ENCODE results near the gene COASY. TPM values are rescaled to one million over a fixed set of nuclear protein-coding genes. Genes with fewer than 3 reads are reported as not detected.
"Not testable (repeated sequence)": the region's sequence is repeated elsewhere in the genome, so short reads cannot be mapped to it uniquely, and the experiment has no call there.

Gene COASY
- total RNA-seq, 1 experiment from 2014 or later = 46.7 TPM

DNA sequence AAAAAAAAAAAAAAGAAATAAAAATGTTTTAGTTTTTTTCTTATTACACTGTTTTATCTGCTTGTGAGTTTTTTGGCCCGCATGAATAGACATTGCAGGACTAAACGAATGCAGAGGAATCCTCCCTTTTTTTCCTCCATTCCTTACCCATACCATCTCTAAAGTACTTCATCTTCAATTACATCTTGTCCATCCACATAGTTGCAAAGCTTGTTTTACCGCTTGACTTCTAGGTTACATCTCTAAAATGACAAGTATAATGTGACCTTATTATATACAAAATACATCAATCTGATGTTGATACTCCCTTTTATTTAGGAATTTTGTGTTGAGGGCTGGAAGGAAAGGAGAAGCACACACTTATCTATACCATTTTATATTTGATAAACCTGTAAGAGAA lies 34.4 kb downstream of the COASY start:
- H3K27ac ChIP-seq (ENCODE audit: low read length) = no peak overlapping the region
- H3K4me3 ChIP-seq (ENCODE audit: low read length) = no peak overlapping the region
- H3K9me3 ChIP-seq (ENCODE audit: low read length) = no peaks in the 10 kb centered on the region
- H3K4me1 ChIP-seq (ENCODE audit: low read length) = no peaks in the 10 kb centered on the region
- H2AFZ ChIP-seq (ENCODE audit: low read length) = no peak overlapping the region
- no peaks in the 10 kb centered on the region for H4K20me1 ChIP-seq (ENCODE audit: insufficient read depth, low read depth, low read length)
- H3K9ac ChIP-seq (ENCODE audit: low read length) = no peak overlapping the region
- peaks cover 6% of the 10 kb centered on the region; the same call in 1 of the 2 replicates for H3K36me3 ChIP-seq (ENCODE audit: insufficient read depth, low read length)
- peaks cover 37% of the 10 kb centered on the region for H3K79me2 ChIP-seq (ENCODE audit: low read length)
- peak; percentile 32 for DNase-seq
- H3K4me2 ChIP-seq (ENCODE audit: low read depth, low read length, poor library complexity, severe bottlenecking) = no peak overlapping the region
- no peaks in the 10 kb centered on the region for H3K9me2 ChIP-seq (replicated peaks; ENCODE audit: insufficient read depth, low read length)
- no peaks in the 10 kb centered on the region for H3K27me3 ChIP-seq (ENCODE audit: low read length)

DNA sequence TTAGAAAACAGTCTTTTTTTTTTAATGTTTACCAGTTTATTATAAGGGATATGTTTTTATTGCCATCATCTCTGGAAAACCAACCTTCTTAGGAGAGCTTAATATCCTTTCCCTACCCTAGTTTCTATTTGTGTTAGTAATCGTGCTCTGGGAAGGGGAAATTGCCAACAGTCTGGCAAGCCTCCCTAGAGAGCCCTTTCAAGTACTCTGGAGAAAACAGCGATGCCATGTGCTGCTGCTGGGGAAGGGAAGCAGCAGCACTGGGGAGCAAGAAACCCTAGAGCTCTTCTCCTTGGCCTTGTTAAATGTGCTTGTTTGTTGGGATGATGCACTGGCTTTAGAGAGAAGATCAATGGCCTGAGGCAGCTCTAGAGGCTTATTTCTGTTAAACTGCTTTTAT lies 37.0 kb downstream of the COASY start:
- no peaks in the 10 kb centered on the region; the same call in 1 of the 2 replicates for H4K20me1 ChIP-seq (ENCODE audit: insufficient read depth, low read depth, low read length)
- peaks cover 50% of the 10 kb centered on the region for H3K79me2 ChIP-seq (ENCODE audit: low read length)
- H3K4me1 ChIP-seq (ENCODE audit: low read length) = no peaks in the 10 kb centered on the region
- no peaks in the 10 kb centered on the region for H3K27me3 ChIP-seq (ENCODE audit: low read length)
- no peaks in the 10 kb centered on the region for H3K9me3 ChIP-seq (ENCODE audit: low read length)
- DNase-seq = peak; percentile 22
- no peak overlapping the region for H3K9ac ChIP-seq (ENCODE audit: low read length)
- no peak overlapping the region for H3K4me2 ChIP-seq (ENCODE audit: low read depth, low read length, poor library complexity, severe bottlenecking)
- no peak overlapping the region for H3K27ac ChIP-seq (ENCODE audit: low read length)
- no peaks in the 10 kb centered on the region for H3K9me2 ChIP-seq (replicated peaks; ENCODE audit: insufficient read depth, low read length)
- H3K36me3 ChIP-seq (ENCODE audit: insufficient read depth, low read length) = no peaks in the 10 kb centered on the region
- no peak overlapping the region for H3K4me3 ChIP-seq (ENCODE audit: low read length)
- no peak overlapping the region for H2AFZ ChIP-seq (ENCODE audit: low read length)

DNA sequence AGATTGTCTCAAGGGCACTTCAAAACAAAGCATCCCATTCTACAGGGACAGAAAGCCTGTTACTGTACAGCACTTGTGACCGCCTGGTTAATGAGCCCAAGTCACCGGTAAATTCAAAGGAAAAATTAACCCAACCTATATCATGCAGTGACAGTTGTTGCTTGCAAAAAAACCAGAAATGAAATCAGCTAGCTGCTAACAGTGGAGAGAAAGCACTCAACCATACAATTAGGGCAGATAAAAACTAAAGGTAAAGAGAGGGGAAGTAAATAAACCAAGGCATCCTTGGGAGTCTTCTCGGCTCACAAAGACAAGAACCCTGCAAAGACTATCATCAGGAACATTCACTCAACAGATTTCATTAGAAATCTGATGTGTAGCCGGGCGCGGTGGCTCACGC lies 41.4 kb downstream of the COASY start:
- H3K27ac ChIP-seq (ENCODE audit: low read length) = no peak overlapping the region
- H3K36me3 ChIP-seq (ENCODE audit: insufficient read depth, low read length) = no peaks in the 10 kb centered on the region
- no peaks in the 10 kb centered on the region for H3K27me3 ChIP-seq (ENCODE audit: low read length)
- peaks cover 23% of the 10 kb centered on the region for H3K4me1 ChIP-seq (ENCODE audit: low read length)
- H3K9me2 ChIP-seq (replicated peaks; ENCODE audit: insufficient read depth, low read length) = no peaks in the 10 kb centered on the region
- H3K4me3 ChIP-seq (ENCODE audit: low read length) = no peak overlapping the region
- H3K9ac ChIP-seq (ENCODE audit: low read length) = no peak overlapping the region
- H3K4me2 ChIP-seq (ENCODE audit: low read depth, low read length, poor library complexity, severe bottlenecking) = no peak overlapping the region
- H3K9me3 ChIP-seq (ENCODE audit: low read length) = no peaks in the 10 kb centered on the region
- H4K20me1 ChIP-seq (ENCODE audit: insufficient read depth, low read depth, low read length) = no peaks in the 10 kb centered on the region; the same call in 1 of the 2 replicates
- no peak for DNase-seq
- H3K79me2 ChIP-seq (ENCODE audit: low read length) = peaks cover 90% of the 10 kb centered on the region
- no peak overlapping the region for H2AFZ ChIP-seq (ENCODE audit: low read length)

DNA sequence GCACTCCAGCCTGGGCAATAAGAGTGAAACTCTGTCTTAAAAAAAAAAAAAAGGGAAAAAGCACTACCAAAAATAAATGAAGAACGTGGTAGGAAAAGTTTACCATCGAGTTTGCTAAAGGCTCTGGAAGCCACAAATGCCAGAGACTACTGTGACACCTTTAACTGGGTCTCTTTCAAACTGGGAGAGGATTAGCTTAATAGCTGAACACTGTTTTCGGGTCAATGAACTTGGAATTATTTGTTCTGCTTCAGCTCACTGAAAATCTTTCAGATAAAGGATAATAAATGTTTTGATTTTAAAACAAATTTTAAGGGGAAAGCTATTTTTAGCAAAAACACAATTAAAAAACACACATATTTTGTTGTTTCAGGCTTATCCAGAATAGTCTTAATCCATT lies 45.8 kb downstream of the COASY start:
- H3K9me2 ChIP-seq (replicated peaks; ENCODE audit: insufficient read depth, low read length) = no peaks in the 10 kb centered on the region
- H3K27me3 ChIP-seq (ENCODE audit: low read length) = no peaks in the 10 kb centered on the region
- H3K9ac ChIP-seq (ENCODE audit: low read length) = peak overlapping the region; percentile 94
- H4K20me1 ChIP-seq (ENCODE audit: insufficient read depth, low read depth, low read length) = no peaks in the 10 kb centered on the region; the same call in 1 of the 2 replicates
- no peak overlapping the region for H3K27ac ChIP-seq (ENCODE audit: low read length)
- peaks cover 72% of the 10 kb centered on the region for H3K79me2 ChIP-seq (ENCODE audit: low read length)
- H3K36me3 ChIP-seq (ENCODE audit: insufficient read depth, low read length) = peaks cover 7% of the 10 kb centered on the region; the same call in 1 of the 2 replicates
- no peak overlapping the region for H2AFZ ChIP-seq (ENCODE audit: low read length)
- H3K9me3 ChIP-seq (ENCODE audit: low read length) = no peaks in the 10 kb centered on the region
- H3K4me1 ChIP-seq (ENCODE audit: low read length) = peaks cover 31% of the 10 kb centered on the region
- no peak for DNase-seq
- peak overlapping the region; percentile 87 for H3K4me2 ChIP-seq (ENCODE audit: low read depth, low read length, poor library complexity, severe bottlenecking)
- H3K4me3 ChIP-seq (ENCODE audit: low read length) = peak overlapping the region; percentile 98

DNA sequence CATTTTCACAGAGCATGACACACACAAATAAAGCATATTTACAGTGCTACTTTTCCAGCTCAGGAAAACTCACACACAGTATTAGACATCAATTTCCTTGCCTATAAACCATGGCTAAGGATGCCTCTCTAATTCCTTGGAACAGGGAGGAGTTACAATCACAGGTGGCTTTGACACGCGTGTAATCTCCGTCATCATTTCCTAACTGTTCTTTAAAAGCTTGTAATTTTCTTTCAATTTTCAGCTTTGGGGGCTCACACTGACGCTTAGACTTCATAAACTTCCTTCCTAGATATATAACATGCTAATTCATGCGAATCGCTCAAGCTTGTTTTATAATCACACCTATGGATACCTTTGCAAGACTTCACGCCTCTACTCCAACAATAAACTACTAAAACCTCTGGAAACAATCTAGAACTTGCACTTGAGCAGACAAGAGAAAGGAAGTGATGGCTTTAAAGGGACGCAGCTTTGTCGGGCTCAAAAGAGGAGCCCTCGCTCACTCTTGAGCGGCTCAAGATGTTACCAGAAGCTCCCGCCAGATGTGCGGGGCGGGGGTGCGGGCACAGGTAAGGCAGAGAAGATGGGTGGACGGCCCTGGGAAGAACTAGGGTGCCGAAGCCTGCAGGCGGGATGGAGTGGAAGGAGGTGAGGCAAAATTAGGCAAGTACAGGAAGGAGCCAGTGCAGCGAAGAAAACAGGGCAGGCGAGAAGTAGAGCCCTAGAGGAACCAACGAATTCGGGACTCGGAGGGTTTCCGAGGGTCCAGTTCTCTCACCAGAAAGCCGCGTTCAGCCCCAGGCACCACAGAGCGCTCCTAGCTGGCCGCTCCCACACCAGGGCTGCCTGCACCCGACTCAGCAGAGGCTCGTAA lies 46.6 kb downstream of the COASY start:
- H3K79me2 ChIP-seq (ENCODE audit: low read length) = peaks cover 65% of the 10 kb centered on the region

DNA sequence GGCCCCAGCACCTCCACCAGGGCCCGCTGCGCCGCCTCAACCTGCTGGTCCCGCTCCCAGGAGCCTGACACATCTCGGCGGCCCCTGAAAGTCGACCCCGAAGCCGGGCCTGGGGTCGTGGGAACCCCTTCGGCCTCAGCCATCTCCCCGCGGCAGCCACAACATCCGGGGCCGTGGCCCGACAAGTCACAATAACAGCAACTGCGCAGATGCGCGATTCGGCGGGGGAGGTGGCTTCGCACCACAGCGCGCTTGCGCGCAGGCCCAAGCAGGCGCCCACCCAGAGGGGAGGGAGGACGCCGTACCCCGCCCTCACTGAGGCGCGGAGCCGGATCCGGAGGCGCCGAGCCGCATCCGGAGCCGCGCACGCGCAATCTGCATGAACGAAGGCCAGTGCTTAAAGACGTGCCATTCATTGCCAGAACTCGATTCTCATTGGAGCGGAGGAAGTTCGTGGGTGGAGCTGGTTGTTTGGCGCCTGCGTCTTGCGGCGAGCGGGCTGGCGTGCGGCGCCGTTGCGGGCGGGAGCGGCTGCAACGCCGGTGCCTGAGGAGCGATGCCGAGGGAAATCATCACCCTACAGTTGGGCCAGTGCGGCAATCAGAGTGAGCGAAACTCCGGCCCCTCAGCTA lies 47.4 kb downstream of the COASY start, which contains the start of the genes RETREG3 and TUBG1:
Gene RETREG3, minus strand, starts transcription at position 193 of the 632 bp plus-strand sequence. Its CDS starts 50 bp downstream, at position 143.
Gene TUBG1, plus strand, starts transcription at position 502 of the 632 bp plus-strand sequence. Its CDS starts 55 bp downstream, at position 557.
- Histone ChIP-seq H3K9me3 (ENCODE audit: low read length) (no peaks in the 10 kb centered on the region), H3K4me2 (ENCODE audit: low read depth, low read length, poor library complexity, severe bottlenecking) (peak within 1 kb of the TSS; percentile 99), H3K9me2 (replicated peaks; ENCODE audit: insufficient read depth, low read length) (no peaks in the 10 kb centered on the region), H3K27ac (ENCODE audit: low read length) (peak within 1 kb of the TSS; percentile 56), H3K36me3 (ENCODE audit: insufficient read depth, low read length) (peaks cover 7% of the 10 kb centered on the region; the same call in 1 of the 2 replicates), H3K4me1 (ENCODE audit: low read length) (peaks cover 31% of the 10 kb centered on the region), H3K9ac (ENCODE audit: low read length) (peak within 1 kb of the TSS; percentile 95), H3K4me3 (ENCODE audit: low read length) (peak within 1 kb of the TSS; percentile 98), H2AFZ (ENCODE audit: low read length) (peak within 1 kb of the TSS; percentile 97), H3K79me2 (ENCODE audit: low read length) (peaks cover 58% of the 10 kb centered on the region), H4K20me1 (ENCODE audit: insufficient read depth, low read depth, low read length) (no peaks in the 10 kb centered on the region), H3K27me3 (ENCODE audit: low read length) (no peaks in the 10 kb centered on the region)
- DNase-seq = peak; percentile 99

More for the DNA sequence above, 46.6 kb downstream of the COASY start:
- no peaks in the 10 kb centered on the region for H3K9me2 ChIP-seq (replicated peaks; ENCODE audit: insufficient read depth, low read length)
- H3K36me3 ChIP-seq (ENCODE audit: insufficient read depth, low read length) = peaks cover 7% of the 10 kb centered on the region; the same call in 1 of the 2 replicates
- H3K27me3 ChIP-seq (ENCODE audit: low read length) = no peaks in the 10 kb centered on the region
- H3K4me3 ChIP-seq (ENCODE audit: low read length) = peak overlapping the region; percentile 98
- H4K20me1 ChIP-seq (ENCODE audit: insufficient read depth, low read depth, low read length) = no peaks in the 10 kb centered on the region
- peak; percentile 69 for DNase-seq
- peak overlapping the region; percentile 56 for H3K27ac ChIP-seq (ENCODE audit: low read length)
- peak overlapping the region; percentile 72 for H2AFZ ChIP-seq (ENCODE audit: low read length)
- peak overlapping the region; percentile 94 for H3K9ac ChIP-seq (ENCODE audit: low read length)
- peak overlapping the region; percentile 87 for H3K4me2 ChIP-seq (ENCODE audit: low read depth, low read length, poor library complexity, severe bottlenecking)
- peaks cover 31% of the 10 kb centered on the region for H3K4me1 ChIP-seq (ENCODE audit: low read length)
- H3K9me3 ChIP-seq (ENCODE audit: low read length) = no peaks in the 10 kb centered on the region

DNA sequence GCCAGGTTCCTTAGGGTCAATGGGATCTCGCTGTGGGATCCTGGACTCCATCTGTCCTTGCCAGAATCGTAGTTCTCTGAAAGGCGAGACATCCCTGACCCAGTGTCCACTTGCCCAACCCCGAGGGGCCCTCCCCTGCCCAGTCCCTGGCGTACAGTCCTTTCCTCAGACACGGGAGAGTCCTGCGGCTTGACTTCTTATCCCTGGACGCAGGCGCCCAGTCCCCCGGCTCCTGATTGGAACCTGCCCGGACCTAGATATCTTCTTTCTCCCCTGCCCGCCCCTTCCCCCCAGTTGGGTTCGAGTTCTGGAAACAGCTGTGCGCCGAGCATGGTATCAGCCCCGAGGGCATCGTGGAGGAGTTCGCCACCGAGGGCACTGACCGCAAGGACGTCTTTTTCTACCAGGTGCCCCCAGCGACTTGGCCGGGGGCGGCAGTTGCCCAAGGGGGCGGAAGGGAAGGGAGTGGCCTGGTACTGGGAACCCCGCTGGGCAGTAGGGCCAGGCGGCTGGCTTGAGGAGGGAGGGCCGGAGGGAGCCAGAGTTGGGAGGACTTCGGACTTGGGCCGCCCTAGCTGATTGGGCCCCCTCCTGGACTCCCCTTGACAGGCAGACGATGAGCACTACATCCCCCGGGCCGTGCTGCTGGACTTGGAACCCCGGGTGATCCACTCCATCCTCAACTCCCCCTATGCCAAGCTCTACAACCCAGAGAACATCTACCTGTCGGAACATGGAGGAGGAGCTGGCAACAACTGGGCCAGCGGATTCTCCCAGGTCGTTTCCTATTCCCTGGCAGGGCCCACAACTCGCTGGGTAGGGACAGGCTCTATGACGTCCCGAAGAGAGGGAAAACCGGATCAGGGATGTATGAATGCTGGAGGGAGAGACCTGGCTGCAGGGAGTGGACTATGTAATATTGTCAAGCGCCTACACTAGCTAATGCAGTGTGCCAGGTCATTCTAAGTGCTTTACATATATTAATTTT lies 48.2 kb downstream of the COASY start:
- Histone ChIP-seq H3K9ac (ENCODE audit: low read length) (peak overlapping the region; percentile 95), H3K4me1 (ENCODE audit: low read length) (peaks cover 31% of the 10 kb centered on the region), H2AFZ (ENCODE audit: low read length) (peak overlapping the region; percentile 97), H3K27ac (ENCODE audit: low read length) (peak overlapping the region; percentile 46), H3K4me2 (ENCODE audit: low read depth, low read length, poor library complexity, severe bottlenecking) (peak overlapping the region; percentile 99), H3K79me2 (ENCODE audit: low read length) (peaks cover 50% of the 10 kb centered on the region), H3K4me3 (ENCODE audit: low read length) (peak overlapping the region; percentile 98)
- H3K27me3 ChIP-seq (ENCODE audit: low read length); H3K9me3 ChIP-seq (ENCODE audit: low read length); H3K9me2 ChIP-seq (replicated peaks; ENCODE audit: insufficient read depth, low read length); H3K36me3 ChIP-seq (ENCODE audit: insufficient read depth, low read length); H4K20me1 ChIP-seq (ENCODE audit: insufficient read depth, low read depth, low read length): not testable (repeated sequence)
- peak; percentile 60 for DNase-seq
